B cell (primary cell): Measurements from ENCODE around the gene SPEM2. TPM values are rescaled to one million over a fixed set of nuclear protein-coding genes. Genes with fewer than 3 reads are reported as not detected.

Experiments used
- ATAC-seq: fragments of 200-7000 bp; cut with Tn5 transposase; one replicate; pipeline ENCODE4 v1.10.0; 2021; ENCODE audit warnings: low read depth, mild to moderate bottlenecking, moderate number of reproducible peaks, moderate library complexity
- CTCF ChIA-PET: fragments of 350-600 bp; sonication (Branson Sonifier 250); formaldehyde crosslinking; loops from one replicate; lab custom pipeline; 2021; ENCODE audit warnings: antibody characterized with exemption, inconsistent platforms; lab: Charles Lee
- POLR2A ChIA-PET: fragments of 350-600 bp; sonication (Branson Sonifier 250); formaldehyde crosslinking; loops from one replicate; lab custom pipeline; 2021; ENCODE audit warnings: antibody characterized with exemption; lab: Charles Lee
- DNase-seq: peaks from one replicate; pipeline ENCODE4 v3.0.0; 2013
- H2AFZ ChIP-seq: 2 replicates; pipeline ENCODE4 v1.6.1; 2012; ENCODE audit warnings: mild to moderate bottlenecking, low read depth, low read length; ENCODE audit not compliant: insufficient read depth, poor library complexity, severe bottlenecking
- H3K27ac ChIP-seq, 2 donors: 1 replicate in 1 of 2; 2 replicates in 1 of 2; pipeline ENCODE4 v1.5.1; 2012 to 2013; ENCODE audit warnings: low read length in 2 of 2, mild to moderate bottlenecking in 2 of 2, moderate library complexity in 1 of 2
- H3K27me3 ChIP-seq, 4 experiments: fragments of 200-600 bp in 1 of 4; sonication (generic) in 1 of 4; replicated peaks in 1 of 4; 1 replicate in 2 of 4; 2 replicates in 2 of 4; pipeline versions ENCODE4 v1.6.1 to v1.7.0; 2013 to 2016; ENCODE audit warnings: low read length in 3 of 4, mild to moderate bottlenecking in 2 of 4, mixed read lengths in 1 of 4, moderate library complexity in 1 of 4; ENCODE audit not compliant: insufficient read depth in 4 of 4, control insufficient read depth in 3 of 4; ENCODE audit errors: control extremely low read depth in 1 of 4
- H3K36me3 ChIP-seq, 2 experiments: replicated peaks in 1 of 2; 1 replicate in 1 of 2; 2 replicates in 1 of 2; pipeline versions ENCODE4 v1.6.1 to v1.7.1; 2013; ENCODE audit warnings: low read length in 1 of 2; ENCODE audit not compliant: insufficient read depth in 2 of 2, control insufficient read depth in 1 of 2; ENCODE audit errors: control extremely low read depth in 1 of 2, extremely low read depth in 1 of 2
- H3K4me1 ChIP-seq, 2 donors: fragments of 200-600 bp in 1 of 2; sonication (generic) in 1 of 2; 1 replicate in 1 of 2; 2 replicates in 1 of 2; pipeline versions ENCODE4 v1.5.1 to v1.6.1; 2013 to 2017; ENCODE audit warnings: low read length in 2 of 2; ENCODE audit not compliant: control insufficient read depth in 2 of 2, insufficient read depth in 2 of 2
- H3K4me2 ChIP-seq: replicated peaks from 2 replicates; pipeline ENCODE3; 2012; ENCODE audit warnings: mild to moderate bottlenecking, low read depth, low read length; ENCODE audit not compliant: poor library complexity, severe bottlenecking
- H3K4me3 ChIP-seq, 5 experiments: fragments of 200-600 bp in 1 of 5; sonication (generic) in 1 of 5; 1 replicate in 3 of 5; 2 replicates in 2 of 5; pipeline versions ENCODE4 v1.5.1 to v1.7.0; 2011 to 2016; ENCODE audit warnings: low read length in 4 of 5, mild to moderate bottlenecking in 4 of 5, low read depth in 2 of 5, control low read depth in 1 of 5, moderate library complexity in 1 of 5; ENCODE audit not compliant: insufficient read depth in 1 of 5; ENCODE audit errors: control extremely low read depth in 1 of 5, extremely low read depth in 1 of 5
- H3K79me2 ChIP-seq: fragments of 200-600 bp; sonication (generic); one replicate; pipeline ENCODE4 v1.6.0; 2016; ENCODE audit warnings: low read length; ENCODE audit not compliant: control insufficient read depth, insufficient read depth
- H3K9ac ChIP-seq: fragments of 200-600 bp; sonication (generic); 2 replicates; pipeline ENCODE4 v1.6.1; 2017; ENCODE audit warnings: mild to moderate bottlenecking, low read length, moderate library complexity
- H3K9me3 ChIP-seq, 3 donors: one replicate each; pipeline versions ENCODE4 v1.6.1 to v1.7.1; 2013; ENCODE audit warnings: low read length in 2 of 3; ENCODE audit not compliant: control insufficient read depth in 2 of 3, insufficient read depth in 1 of 3; ENCODE audit errors: control extremely low read depth in 1 of 3
- H4K20me1 ChIP-seq: 2 replicates; pipeline ENCODE4 v1.6.0; 2012; ENCODE audit warnings: mild to moderate bottlenecking, low read length; ENCODE audit not compliant: insufficient read depth, control insufficient read depth, poor library complexity, severe bottlenecking
- H3K27ac Mint-ChIP-seq: one replicate; pipeline ENCODE4 v1.8.0; 2021; ENCODE audit warnings: mixed read lengths
- H3K27me3 Mint-ChIP-seq: one replicate; pipeline ENCODE4 v1.8.0; 2021; ENCODE audit warnings: mixed read lengths
- H3K4me1 Mint-ChIP-seq: one replicate; pipeline ENCODE4 v1.8.0; 2021; ENCODE audit warnings: mixed read lengths
- H3K4me3 Mint-ChIP-seq: one replicate; pipeline ENCODE4 v1.8.0; 2021; ENCODE audit warnings: mixed read lengths
- H3K9me3 Mint-ChIP-seq: one replicate; pipeline ENCODE4 v1.8.0; 2022; ENCODE audit warnings: mixed read lengths; ENCODE audit not compliant: insufficient read depth
- CTCF ChIP-seq: fragments of 200-600 bp; IDR thresholded peaks from one replicate; pipeline ENCODE4 v1.8.0; 2022; ENCODE audit warnings: antibody characterized with exemption, mild to moderate bottlenecking
- EZH2 ChIP-seq: IDR thresholded peaks from 2 replicates; pipeline ENCODE4 v1.6.1; 2012; ENCODE audit warnings: borderline replicate concordance, low read depth, mild to moderate bottlenecking, moderate library complexity, low read length; ENCODE audit not compliant: insufficient read depth, poor library complexity, severe bottlenecking
- WGBS: methylation state at CpG from one replicate; pipeline ENCODE4 v1.1.5; 2013; ENCODE audit warnings: missing lambda C conversion rate; ENCODE audit not compliant: insufficient coverage; 5-methylcytosine and 5-hydroxymethylcytosine counted together
- intact Hi-C: fragments of 100-400 bp; cut with micrococcal nuclease; formaldehyde crosslinking; loops from one replicate; pipeline ENCODE4 v1.10.0; 2022
- polyA plus RNA-seq: library from polyadenylated mRNA; depleted of rRNA; stranded (reverse); fragments of >200 nt; gene quantifications from 2 replicates; pipeline ENCODE4 v1.2.3, GENCODE V29; 2012
- total RNA-seq, 2 donors: library from RNA; stranded (reverse); fragments of 120-200 nt in 1 of 2; gene quantifications; 1 replicate in 1 of 2; 2 replicates in 1 of 2; pipeline versions ENCODE4 v1.2.3 to v1.2.4, GENCODE V29; 2013 to 2022

SPEM2 gene
- total and polyA plus RNA-seq, 2 donors (not counting 1 experiment from before 2014, with no cell fraction given), result not detected

GRCh38 chr17:7417056-7417655, 8.3 kb upstream of the SPEM2 start:
- Histone ChIP-seq H3K79me2 (no peaks in the 10 kb centered on the region), H3K4me2 (no peak overlapping the region), H3K27me3 (no peaks in the 10 kb centered on the region), H2AFZ (no peak overlapping the region), H3K4me3 (no peak overlapping the region), H3K36me3 (no peaks in the 10 kb centered on the region), H3K27ac (no peak overlapping the region), H3K4me1 (no peaks in the 10 kb centered on the region), H3K9ac (no peak overlapping the region), H4K20me1 (no peaks in the 10 kb centered on the region), H3K9me3 (no peaks in the 10 kb centered on the region)
- 97% methylated on average over 41 of the region's 54 CpGs for WGBS
- H3K27me3 Mint-ChIP-seq, result peaks cover 11% of the 10 kb centered on the region
- no peak for TF ChIP-seq CTCF
- no peak for TF ChIP-seq EZH2
- ATAC-seq (no peak), DNase-seq (no peak)
- ChIA-PET CTCF (interaction anchor here (1.2 kb wide), 1 partner anchor 61 kb away, joined by 4 read pairs; no protein-coding TSS in a partner anchor), POLR2A (no interaction called here)
- no peak overlapping the region for H3K27ac Mint-ChIP-seq
- intact Hi-C loops, result no loop called here
- H3K9me3 Mint-ChIP-seq, result no peaks in the 10 kb centered on the region
- no peaks in the 10 kb centered on the region for H3K4me1 Mint-ChIP-seq
- no peak overlapping the region for H3K4me3 Mint-ChIP-seq

GRCh38 chr17:7418472-7419152, 6.8 kb upstream of the SPEM2 start:
- Mint-ChIP-seq H3K27me3 (peaks cover 8% of the 10 kb centered on the region), H3K4me3 (no peak overlapping the region), H3K4me1 (no peaks in the 10 kb centered on the region), H3K27ac (no peak overlapping the region), H3K9me3 (no peaks in the 10 kb centered on the region)
- H3K79me2 ChIP-seq, result no peaks in the 10 kb centered on the region
- TF ChIP-seq EZH2 (no peak), CTCF (no peak)
- H3K9ac ChIP-seq, result no peak overlapping the region
- no peak overlapping the region for H3K4me3 ChIP-seq
- H3K4me2 ChIP-seq, result no peak overlapping the region
- ATAC-seq, result no peak
- ChIA-PET CTCF (interaction anchor here (1.5 kb wide), 1 partner anchor 18 kb away, joined by 3 read pairs; no protein-coding TSS in a partner anchor), POLR2A (no interaction called here)
- intact Hi-C loops, result no loop called here
- no peaks in the 10 kb centered on the region for H4K20me1 ChIP-seq
- H3K36me3 ChIP-seq, result no peaks in the 10 kb centered on the region
- H3K27me3 ChIP-seq, result no peaks in the 10 kb centered on the region
- no peaks in the 10 kb centered on the region for H3K4me1 ChIP-seq
- WGBS, result 82% methylated on average over 12 of the region's 18 CpGs
- H3K27ac ChIP-seq, result no peak overlapping the region
- no peak for DNase-seq
- H2AFZ ChIP-seq, result no peak overlapping the region
- H3K9me3 ChIP-seq, result no peaks in the 10 kb centered on the region
